Right cardiac atrium (tissue), 5 donors: ENCODE results near the gene NLRC5. TPM values are rescaled to one million over a fixed set of nuclear protein-coding genes. Genes with fewer than 3 reads are reported as not detected.
"Not testable (repeated sequence)": the region's sequence is repeated elsewhere in the genome, so short reads cannot be mapped to it uniquely, and the experiment has no call there.

Experiments
- ATAC-seq, 2 donors: fragments of 200-7000 bp; cut with Tn5 transposase; one replicate each; pipeline versions ENCODE4 v1.8.0 to v1.9.1; 2020; ENCODE audit warnings: moderate library complexity in 2 of 2, mild to moderate bottlenecking in 1 of 2
- DNase-seq, 3 donors: peaks; one replicate each; pipeline ENCODE4 v3.0.0-alpha.2; 2020
- H3K27ac ChIP-seq: one replicate; pipeline ENCODE4 v1.5.1; 2013; ENCODE audit warnings: mild to moderate bottlenecking, low read length, control low read depth, moderate library complexity
- H3K27me3 ChIP-seq: one replicate; pipeline ENCODE4 v1.6.1; 2013; ENCODE audit not compliant: control insufficient read depth, insufficient read depth
- H3K4me1 ChIP-seq: one replicate; pipeline ENCODE4 v1.6.1; 2013; ENCODE audit warnings: low read length; ENCODE audit not compliant: control insufficient read depth, insufficient read depth
- H3K4me3 ChIP-seq: one replicate; pipeline ENCODE4 v1.5.1; 2013; ENCODE audit warnings: low read length, control low read depth
- H3K9me3 ChIP-seq: one replicate; pipeline ENCODE4 v1.6.1; 2013; ENCODE audit warnings: low read length; ENCODE audit not compliant: control insufficient read depth
- WGBS: extraction: QIAGEN DNeasy Blood & Tissue Kit; methylation state at CpG from one replicate; pipeline ENCODE4 v1.1.7; 2013; 5-methylcytosine and 5-hydroxymethylcytosine counted together
- intact Hi-C, 4 donors: fragments of 100-400 bp; cut with DNase I; formaldehyde crosslinking; loops; one replicate each; pipeline versions ENCODE4 v1.11.0 to v1.14.0; 2022 to 2023
- polyA plus RNA-seq: library from polyadenylated mRNA; stranded (reverse); fragments of 200-250 nt; gene quantifications from one replicate; pipeline ENCODE4 v1.2.3, GENCODE V29; 2013
- total RNA-seq, 4 donors: library from RNA; stranded (reverse); fragmentation: NEBNext Ultra II Directional; extraction: Animal tissue kit (Norgen Biotek cat#: 25700); gene quantifications; one replicate each; pipeline ENCODE4 v1.2.1, GENCODE V29; 2021
- donor health status: healthy with polysubstance abuse.
- donor health status: DM: no; HTN: yes; CAD: no.
- donor health status: DM: no; HTN: no; CAD: no.
- donor health status: DM: no; HTN: yes; CAD: no; lungs with severe emphysema.
- donor health status: DM: yes; HTN: yes; CAD: no.

NLRC5 gene
- total and polyA plus RNA-seq, 5 donors = 7.9 to 25.0 (median 9.9) TPM

DNA sequence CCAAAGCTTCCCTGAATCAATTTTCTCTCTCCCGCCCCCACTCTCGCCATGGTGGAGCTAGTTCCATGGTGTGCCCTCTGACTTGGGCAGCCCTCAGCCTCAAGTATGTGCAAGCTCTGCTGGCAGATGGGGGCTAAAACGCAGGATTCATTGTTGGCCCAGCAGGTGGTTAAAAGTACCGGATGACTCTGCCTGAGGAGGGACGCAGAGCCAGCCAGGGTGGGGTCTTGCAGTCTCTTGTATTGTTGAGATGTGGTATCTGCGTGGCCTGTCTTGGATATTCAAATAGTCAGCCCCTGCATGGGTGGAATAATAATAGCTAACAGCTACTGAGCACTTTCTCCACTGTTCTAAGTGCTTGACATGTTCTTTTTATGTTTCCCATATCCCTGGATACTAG, 66.3 kb downstream of the NLRC5 start:
- intact Hi-C loops = no loop called here
- Histone ChIP-seq H3K27me3 (no peaks in the 10 kb centered on the region), H3K27ac (no peak overlapping the region), H3K4me1 (peaks cover 2% of the 10 kb centered on the region), H3K4me3 (no peak overlapping the region), H3K9me3 (no peaks in the 10 kb centered on the region)
- DNase-seq (no peak), ATAC-seq (no peak)
- WGBS = 83% methylated on average over 6 of the region's 6 CpGs

DNA sequence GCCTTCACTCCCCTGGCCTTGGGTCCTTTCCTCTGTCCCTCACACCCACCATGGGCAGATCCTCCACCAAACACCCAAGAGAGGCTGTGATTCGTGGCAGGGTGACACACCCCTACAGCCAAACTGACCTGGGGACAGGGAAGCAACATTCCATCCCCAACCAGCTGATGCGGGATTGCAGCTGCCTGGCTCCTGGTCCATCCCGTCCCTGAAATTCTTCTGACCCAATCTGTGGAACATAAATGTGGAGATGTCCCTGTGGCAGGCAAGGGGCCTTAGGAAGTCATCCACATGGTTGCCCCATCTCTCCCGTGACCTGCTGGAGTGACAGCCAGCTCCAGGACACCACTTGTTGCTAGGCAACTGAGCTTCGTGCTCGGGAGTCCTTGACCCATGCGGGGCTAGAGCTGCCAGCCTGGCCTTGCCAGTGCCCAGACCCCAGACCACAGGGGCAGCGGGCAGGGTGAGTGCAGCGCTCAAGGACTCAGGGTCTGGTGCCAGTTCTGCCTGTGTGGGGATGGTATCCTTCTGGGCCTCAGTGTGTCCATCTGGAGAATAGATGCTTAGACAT, 69.0 kb downstream of the NLRC5 start:
- no peak for DNase-seq
- peaks cover 10% of the 10 kb centered on the region for H3K4me1 ChIP-seq
- intact Hi-C loops = no loop called here
- no peak for ATAC-seq
- no peaks in the 10 kb centered on the region for H3K9me3 ChIP-seq
- 80% methylated on average over 9 of the region's 9 CpGs for WGBS
- no peak overlapping the region for H3K4me3 ChIP-seq
- H3K27me3 ChIP-seq = no peaks in the 10 kb centered on the region
- no peak overlapping the region for H3K27ac ChIP-seq

DNA sequence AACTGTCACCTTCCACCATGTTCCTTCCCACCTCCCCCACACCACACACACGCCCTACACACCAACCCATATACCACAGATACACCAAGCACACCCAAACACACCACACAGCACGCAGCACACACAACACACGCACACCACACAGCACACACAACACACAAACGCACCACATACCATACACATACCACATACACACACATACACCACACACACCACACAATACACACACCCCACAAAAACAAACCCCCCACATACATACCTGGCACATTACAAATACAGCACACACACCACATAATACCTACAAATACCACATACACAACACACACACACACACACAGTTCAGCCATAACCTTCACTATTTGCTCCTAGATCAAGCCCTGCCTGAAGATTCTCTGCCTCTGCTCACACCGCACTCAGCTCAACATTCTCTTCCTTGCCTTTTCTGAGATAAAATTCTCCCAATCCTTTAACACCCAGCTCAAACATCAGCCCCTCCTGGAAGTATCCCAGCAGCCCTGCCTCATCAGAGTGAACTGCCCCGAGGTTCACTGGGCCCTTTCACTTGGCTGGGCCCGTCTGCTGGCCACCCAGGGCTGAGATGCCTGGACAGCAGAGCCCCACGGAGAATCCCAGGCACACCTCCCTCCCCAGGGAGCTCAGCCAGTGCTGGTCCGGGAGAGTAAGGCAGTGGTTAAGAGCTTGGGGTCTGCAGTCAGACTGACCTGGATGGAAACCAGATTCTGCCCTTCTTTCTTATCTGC, 71.1 kb downstream of the NLRC5 start:
- 77% methylated on average over 9 of the region's 9 CpGs for WGBS
- DNase-seq (no peak), ATAC-seq (peak in 1 of 2 donors; percentile 34)
- Histone ChIP-seq H3K4me1 (peaks cover 10% of the 10 kb centered on the region), H3K27me3 (no peaks in the 10 kb centered on the region), H3K4me3 (no peak overlapping the region), H3K27ac (peak overlapping the region; percentile 43), H3K9me3 (no peaks in the 10 kb centered on the region)
- intact Hi-C loops = no loop called here

DNA sequence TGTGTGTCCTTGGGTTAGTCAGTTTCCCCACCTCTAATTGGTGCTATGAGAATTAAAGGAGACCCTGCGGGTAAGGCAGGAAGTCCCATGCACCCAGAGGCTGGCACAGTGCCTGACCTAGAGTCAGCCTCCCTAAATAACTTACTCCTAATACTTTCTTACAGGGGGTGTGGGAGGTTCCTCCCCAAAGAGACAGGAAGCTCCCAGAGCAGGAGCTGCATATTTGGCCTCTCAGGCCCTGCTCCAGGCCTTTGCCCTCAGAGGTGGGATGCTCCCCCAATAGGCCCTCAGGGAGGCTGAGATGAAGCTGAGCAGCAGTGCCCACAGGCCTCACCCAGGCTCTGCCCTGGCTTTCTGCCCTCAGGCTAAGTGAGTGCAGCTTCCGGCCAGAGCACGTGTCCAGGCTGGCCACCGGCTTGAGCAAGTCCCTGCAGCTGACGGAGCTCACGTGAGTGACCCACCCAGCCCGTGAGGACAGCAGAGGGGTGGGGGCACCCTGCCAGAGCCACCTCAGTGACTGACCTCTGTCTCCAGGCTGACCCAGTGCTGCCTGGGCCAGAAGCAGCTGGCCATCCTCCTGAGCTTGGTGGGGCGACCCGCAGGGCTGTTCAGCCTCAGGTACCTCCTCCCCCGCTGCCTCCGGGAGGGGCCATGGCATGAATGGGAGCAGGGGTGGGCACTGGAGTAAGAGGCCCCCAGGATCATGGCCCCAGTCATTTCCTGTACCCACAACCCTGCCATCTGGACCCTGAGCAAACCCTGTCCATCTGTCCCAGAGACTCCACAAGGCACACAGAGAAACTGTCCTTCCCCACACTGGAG, 71.9 kb downstream of the NLRC5 start:
- intact Hi-C loops = no loop called here
- peaks cover 10% of the 10 kb centered on the region for H3K4me1 ChIP-seq
- no peak overlapping the region for H3K4me3 ChIP-seq
- peak overlapping the region; percentile 43 for H3K27ac ChIP-seq
- peak; percentile 80 to 88 (median 87) for DNase-seq
- H3K9me3 ChIP-seq = no peaks in the 10 kb centered on the region
- WGBS = 40% methylated on average over 11 of the region's 11 CpGs
- ATAC-seq = peak; percentile 86 to 88
- no peaks in the 10 kb centered on the region for H3K27me3 ChIP-seq

DNA sequence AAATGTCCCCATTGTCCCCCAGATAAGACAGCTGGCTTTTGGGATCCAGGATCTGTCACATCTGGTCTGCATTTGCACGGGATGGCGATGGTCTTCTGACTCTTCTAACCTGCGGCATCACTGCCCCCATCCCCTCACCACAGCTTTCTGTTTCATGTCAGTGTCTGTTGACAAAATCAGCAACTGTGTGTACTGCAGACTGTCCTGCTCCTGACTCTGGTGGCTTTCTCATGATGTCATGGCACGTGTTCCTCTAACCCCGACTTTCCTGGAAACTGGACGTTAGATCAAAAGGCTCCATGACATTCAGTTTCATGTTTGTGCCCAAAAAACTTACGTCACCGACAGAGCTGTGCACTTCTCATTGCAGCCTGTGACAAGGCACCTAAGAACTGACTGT, 73.0 kb downstream of the NLRC5 start:
- DNase-seq (no peak), ATAC-seq (peak in 1 of 2 donors; percentile 7)
- Histone ChIP-seq H3K27ac (no peak overlapping the region), H3K9me3 (no peaks in the 10 kb centered on the region), H3K27me3 (no peaks in the 10 kb centered on the region), H3K4me1 (peaks cover 10% of the 10 kb centered on the region), H3K4me3 (no peak overlapping the region)
- intact Hi-C loops = no loop called here
- WGBS = 58% methylated on average over 8 of the region's 8 CpGs

DNA sequence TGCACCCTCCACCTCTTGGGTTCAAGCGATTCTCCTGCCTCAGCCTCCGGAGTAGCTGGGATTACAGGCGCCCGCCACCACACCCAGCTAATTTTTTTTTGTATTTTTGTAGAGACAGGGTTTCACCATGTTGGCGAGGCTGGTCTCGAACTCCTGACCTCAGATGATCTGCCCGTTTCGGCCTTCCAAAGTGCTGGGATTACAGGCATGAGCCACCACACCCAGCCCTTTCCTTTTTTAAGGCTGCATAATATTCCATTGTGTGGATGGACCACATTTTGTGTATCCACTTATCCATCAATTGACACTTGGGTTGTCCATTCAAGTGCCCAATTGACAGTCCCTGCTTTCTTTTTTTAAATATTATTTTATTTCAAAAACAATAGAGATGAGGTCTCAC, 73.8 kb downstream of the NLRC5 start:
- WGBS = 94% methylated on average over 8 of the region's 8 CpGs
- H3K27me3 ChIP-seq, H3K9me3 ChIP-seq, DNase-seq, intact Hi-C loops, ATAC-seq, H3K27ac ChIP-seq, H3K4me3 ChIP-seq: not testable (repeated sequence)
- H3K4me1 ChIP-seq = peaks cover 10% of the 10 kb centered on the region

DNA sequence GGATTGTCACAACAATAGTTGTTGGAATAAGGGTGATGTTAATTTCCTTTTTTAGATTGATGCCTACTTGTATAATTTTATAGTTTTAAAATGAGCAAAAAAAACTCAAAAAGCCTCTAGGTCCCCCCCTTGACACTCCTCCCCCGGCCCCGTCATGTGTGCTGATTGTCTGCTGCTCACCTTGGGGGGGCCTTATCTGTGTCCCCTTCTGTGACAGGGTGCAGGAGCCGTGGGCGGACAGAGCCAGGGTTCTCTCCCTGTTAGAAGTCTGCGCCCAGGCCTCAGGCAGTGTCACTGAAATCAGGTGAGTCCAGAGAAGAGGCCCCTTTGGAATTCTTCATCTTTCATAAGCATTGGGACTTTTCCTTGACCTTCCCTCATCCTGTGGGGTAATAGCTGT, 75.6 kb downstream of the NLRC5 start:
- Histone ChIP-seq H3K4me1 (peaks cover 10% of the 10 kb centered on the region), H3K9me3 (no peaks in the 10 kb centered on the region), H3K4me3 (no peak overlapping the region), H3K27me3 (no peaks in the 10 kb centered on the region), H3K27ac (no peak overlapping the region)
- DNase-seq (no peak), ATAC-seq (no peak)
- 93% methylated on average over 5 of the region's 5 CpGs for WGBS
- intact Hi-C loops = no loop called here

DNA sequence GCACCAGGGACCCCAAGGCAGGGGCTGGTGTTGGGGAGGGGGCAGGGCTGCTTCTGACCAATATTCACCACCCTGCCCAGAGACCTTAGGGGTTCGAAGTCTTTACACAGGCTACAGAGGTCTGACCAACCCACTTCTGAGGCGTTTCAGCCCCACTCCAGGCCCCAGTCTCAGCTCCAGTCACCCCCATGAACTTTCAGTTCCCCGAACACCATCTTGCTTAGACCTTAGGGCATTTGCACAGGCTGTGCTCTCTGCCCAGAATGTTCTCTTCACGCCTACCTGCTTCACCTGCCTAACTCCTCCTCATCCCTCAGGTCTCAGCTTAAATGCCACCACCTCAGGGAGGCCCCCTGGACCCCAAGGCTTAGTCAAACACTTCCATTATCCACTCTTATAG, 77.3 kb downstream of the NLRC5 start:
- WGBS = 84% methylated on average over 4 of the region's 4 CpGs
- ATAC-seq = no peak
- intact Hi-C loops = no loop called here
- H3K4me3 ChIP-seq = no peak overlapping the region
- no peak for DNase-seq
- H3K27me3 ChIP-seq = no peaks in the 10 kb centered on the region
- no peaks in the 10 kb centered on the region for H3K4me1 ChIP-seq
- H3K27ac ChIP-seq = no peak overlapping the region
- H3K9me3 ChIP-seq = no peaks in the 10 kb centered on the region

DNA sequence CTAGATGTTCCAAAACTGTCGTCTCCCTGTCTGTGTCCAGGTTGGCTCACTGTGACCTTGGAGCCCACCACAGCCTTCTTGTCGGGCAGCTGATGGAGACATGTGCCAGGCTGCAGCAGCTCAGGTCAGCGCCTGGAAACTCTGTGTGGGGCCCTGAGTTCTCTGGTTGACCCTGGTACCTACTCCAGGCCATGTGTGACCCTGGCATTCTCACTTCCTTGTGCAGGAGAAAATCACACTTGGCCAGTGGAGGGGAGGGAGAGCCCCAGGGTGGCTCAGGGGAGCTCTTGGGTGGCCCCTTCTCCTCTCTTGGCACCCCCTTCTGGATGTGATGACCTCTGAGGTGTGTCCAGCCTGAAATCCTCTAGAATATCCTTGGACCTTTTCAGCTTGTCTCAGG, 78.0 kb downstream of the NLRC5 start:
- Histone ChIP-seq H3K9me3 (no peaks in the 10 kb centered on the region), H3K4me3 (no peak overlapping the region), H3K27me3 (no peaks in the 10 kb centered on the region), H3K27ac (no peak overlapping the region), H3K4me1 (no peaks in the 10 kb centered on the region)
- intact Hi-C loops = no loop called here
- WGBS = 93% methylated on average over 3 of the region's 3 CpGs
- DNase-seq (no peak), ATAC-seq (peak in 1 of 2 donors; percentile 13)

DNA sequence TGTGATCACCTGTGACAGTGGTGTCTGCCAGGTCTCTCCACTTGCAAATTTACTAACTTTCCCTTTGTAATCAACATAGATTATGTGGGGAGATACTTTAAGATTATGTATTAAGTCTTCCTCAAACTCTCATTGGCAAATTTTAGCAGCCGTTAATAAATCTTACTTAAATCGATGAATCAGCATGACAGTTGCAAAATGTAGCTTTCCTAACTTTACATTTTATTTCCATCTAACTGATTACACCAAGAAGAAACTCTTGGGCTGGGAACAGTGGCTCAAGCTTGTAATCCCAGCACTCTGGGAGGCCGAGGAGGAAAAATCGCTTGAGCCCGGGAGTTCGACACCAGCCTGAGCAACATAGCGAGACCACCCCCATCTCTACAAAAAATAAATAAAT, 79.7 kb downstream of the NLRC5 start:
- WGBS = 90% methylated on average over 7 of the region's 7 CpGs
- no peak overlapping the region for H3K27ac ChIP-seq
- no peaks in the 10 kb centered on the region for H3K27me3 ChIP-seq
- no peak for DNase-seq
- H3K4me3 ChIP-seq = no peak overlapping the region
- intact Hi-C loops = no loop called here
- H3K9me3 ChIP-seq = no peaks in the 10 kb centered on the region
- ATAC-seq = no peak
- no peaks in the 10 kb centered on the region for H3K4me1 ChIP-seq
